Activated CD8-positive, alpha-beta T cell treated with anti-CD3 and anti-CD28 coated beads for 36 hours (primary cell): ENCODE data around the gene EPS8. TPM values are rescaled to one million over a fixed set of nuclear protein-coding genes. Genes with fewer than 3 reads are reported as not detected.
A peak's percentile ranks its signal among the peaks of the same experiment; 100 is the strongest.

Source experiments
- ATAC-seq: fragments of 200-7000 bp; cut with Tn5 transposase; one replicate; pipeline ENCODE4 v1.10.0; 2021; ENCODE audit warnings: mild to moderate bottlenecking, moderate library complexity
- CTCF ChIA-PET: fragments of 350-600 bp; sonication (Branson Sonifier 250); formaldehyde crosslinking; loops from one replicate; lab custom pipeline; 2021; ENCODE audit warnings: antibody characterized with exemption; lab: Charles Lee
- POLR2A ChIA-PET: fragments of 350-600 bp; sonication (Branson Sonifier 250); formaldehyde crosslinking; loops from one replicate; lab custom pipeline; 2021; ENCODE audit warnings: antibody characterized with exemption; lab: Charles Lee
- DNase-seq: peaks from one replicate; pipeline ENCODE4 v3.0.0-alpha.2; 2020
- H3K27ac Mint-ChIP-seq: one replicate; pipeline ENCODE4 v1.8.0; 2021; ENCODE audit warnings: mild to moderate bottlenecking, mixed read lengths
- H3K27me3 Mint-ChIP-seq: one replicate; pipeline ENCODE4 v1.8.0; 2021; ENCODE audit warnings: mixed read lengths
- H3K36me3 Mint-ChIP-seq: one replicate; pipeline ENCODE4 v1.8.0; 2021; ENCODE audit warnings: low read depth, mixed read lengths
- H3K4me1 Mint-ChIP-seq: one replicate; pipeline ENCODE4 v1.8.0; 2021; ENCODE audit warnings: low read depth, mixed read lengths
- H3K4me3 Mint-ChIP-seq: one replicate; pipeline ENCODE4 v1.8.0; 2021; ENCODE audit warnings: mild to moderate bottlenecking, moderate library complexity, mixed read lengths
- H3K9me3 Mint-ChIP-seq: one replicate; pipeline ENCODE4 v1.8.0; 2021; ENCODE audit warnings: mixed read lengths
- CTCF ChIP-seq: fragments of 200-600 bp; IDR thresholded peaks from one replicate; pipeline ENCODE4 v1.8.0; 2022; ENCODE audit warnings: antibody characterized with exemption, mild to moderate bottlenecking
- intact Hi-C: fragments of 100-400 bp; cut with micrococcal nuclease; formaldehyde crosslinking; loops from one replicate; pipeline ENCODE4 v1.10.0; 2022
- total RNA-seq, 2 experiments: library from RNA; stranded (reverse); gene quantifications; one replicate each; pipeline ENCODE4 v1.2.3, GENCODE V29; 2021

Gene EPS8
- total RNA-seq, 2 experiments from 2014 or later: 1.8 to 2.3 TPM

- H3K36me3 Mint-ChIP-seq: no peaks in the 10 kb centered on the region
- H3K4me1 Mint-ChIP-seq: peaks cover 19% of the 10 kb centered on the region
- no peaks in the 10 kb centered on the region for H3K9me3 Mint-ChIP-seq
- no peaks in the 10 kb centered on the region for H3K27me3 Mint-ChIP-seq
- ChIA-PET POLR2A (no interaction called here), CTCF (interaction anchor here (1.5 to 3.5 kb wide), 3 partner anchors 9 to 49 kb away, joined by 3 to 38 read pairs (median 4); no protein-coding TSS in a partner anchor)
- TF ChIP-seq CTCF: no peak
- no peak overlapping the region for H3K27ac Mint-ChIP-seq
- intact Hi-C loops: loop anchor here (5.0 kb wide), 1 partner anchor 304 kb away; no protein-coding TSS in a partner anchor
- ATAC-seq: no peak
- H3K4me3 Mint-ChIP-seq: no peak overlapping the region
- no peak for DNase-seq
Measured at GRCh38 chr12:15581006-15581405, 208.2 kb downstream of the EPS8 start.

GRCh38 chr12:15580431-15580830, 208.8 kb downstream of the EPS8 start:
- H3K9me3 Mint-ChIP-seq: peaks cover 2% of the 10 kb centered on the region
- peaks cover 24% of the 10 kb centered on the region for H3K4me1 Mint-ChIP-seq
- ATAC-seq (peak; percentile 37), DNase-seq (peak; percentile 44)
- no peak for TF ChIP-seq CTCF
- intact Hi-C loops: loop anchor here (1.0 to 5.0 kb wide), 2 partner anchors 47 to 303 kb away; no protein-coding TSS in a partner anchor
- H3K27me3 Mint-ChIP-seq: no peaks in the 10 kb centered on the region
- peak overlapping the region; percentile 11 for H3K27ac Mint-ChIP-seq
- CTCF ChIA-PET: interaction anchor here (1.7 to 3.5 kb wide), 2 partner anchors 10 to 48 kb away, joined by 4 to 38 read pairs; no protein-coding TSS in a partner anchor
- POLR2A ChIA-PET: no interaction called here
- H3K36me3 Mint-ChIP-seq: peaks cover 4% of the 10 kb centered on the region
- no peak overlapping the region for H3K4me3 Mint-ChIP-seq

- Mint-ChIP-seq H3K4me1 (peaks cover 53% of the 10 kb centered on the region), H3K36me3 (peaks cover 16% of the 10 kb centered on the region), H3K9me3 (peaks cover 5% of the 10 kb centered on the region), H3K4me3 (no peak overlapping the region), H3K27me3 (no peaks in the 10 kb centered on the region), H3K27ac (peak overlapping the region; percentile 82)
- DNase-seq (no peak), ATAC-seq (peak; percentile 25)
- intact Hi-C loops: no loop called here
- no peak for TF ChIP-seq CTCF
- CTCF ChIA-PET: interaction anchor here (1.0 to 3.2 kb wide), 4 partner anchors 8 to 43 kb away, joined by 3 to 28 read pairs (median 15); no protein-coding TSS in a partner anchor
- POLR2A ChIA-PET: no interaction called here
Measured at GRCh38 chr12:15575671-15576541, 213.3 kb downstream of the EPS8 start.

GRCh38 chr12:15574353-15574752, 214.8 kb downstream of the EPS8 start:
- TF ChIP-seq CTCF: no peak
- Mint-ChIP-seq H3K9me3 (peaks cover 5% of the 10 kb centered on the region), H3K27ac (peak overlapping the region; percentile 35), H3K4me3 (no peak overlapping the region), H3K4me1 (peaks cover 56% of the 10 kb centered on the region), H3K36me3 (peaks cover 19% of the 10 kb centered on the region), H3K27me3 (no peaks in the 10 kb centered on the region)
- intact Hi-C loops: no loop called here
- DNase-seq (no peak), ATAC-seq (no peak)
- CTCF ChIA-PET: interaction anchor here (1.0 to 3.2 kb wide), 8 partner anchors 9 to 42 kb away, joined by 3 to 28 read pairs (median 4); no protein-coding TSS in a partner anchor
- POLR2A ChIA-PET: interaction anchor here (1.5 to 1.6 kb wide), 2 partner anchors 28 to 215 kb away, joined by 3 read pairs; partner anchors contain the start of gene EPS8

Other genes with a start within 250 kb of the EPS8 start
- 100 to 1,000 TPM; 138 to 140 TPM for gene STRAP, start 93.0 kb upstream of the EPS8 start, total RNA-seq
- 10 to 100 TPM; 24.5 to 28.3 TPM for gene DERA, start 121.9 kb upstream of the EPS8 start, total RNA-seq